C4-2B (cell line): Measurements from ENCODE around the gene GUCY2F.
A peak's percentile ranks its signal among the peaks of the same experiment; 100 is the strongest.

ENCODE experiments used
- CTCF ChIP-seq: fragments of 450-650 bp; conservative IDR thresholded peaks from 2 replicates; pipeline ENCODE4 v1.5.1; 2017; ENCODE audit warnings: mild to moderate bottlenecking
- ZFX ChIP-seq: fragments of 450-650 bp; IDR thresholded peaks from 2 replicates; pipeline ENCODE4 v1.6.1; 2017

GRCh38 chrX:109472939-109473735 lies 8.7 kb downstream of the GUCY2F start:
- TF ChIP-seq CTCF = peak; percentile 34
- TF ChIP-seq ZFX = no peak
